Medulla oblongata (tissue), 1 donor: ENCODE results near the gene IL12B.
"Not testable (repeated sequence)": the region's sequence is repeated elsewhere in the genome, so short reads cannot be mapped to it uniquely, and the experiment has no call there.

ENCODE experiments used
- DNase-seq: peaks from one replicate; pipeline ENCODE4 v3.0.0-alpha.2; 2015; ENCODE audit errors: extremely low spot score

IL12B gene

GRCh38 chr5:159332800-159333544 lies 2.7 kb upstream of the IL12B start:
- peak; percentile 60 for DNase-seq

GRCh38 chr5:159331093-159331973 lies 1.0 kb upstream of the IL12B start:
- DNase-seq, result peak; percentile 28

GRCh38 chr5:159324986-159325385 lies 5.3 kb downstream of the IL12B start:
- DNase-seq, result no peak

- DNase-seq, result no peak
These were observed 6.1 kb downstream of the IL12B start for GRCh38 chr5:159324102-159324755.

- no peak for DNase-seq
These were observed 8.1 kb downstream of the IL12B start for GRCh38 chr5:159322180-159322579.

- DNase-seq, result no peak
These were observed 10.5 kb downstream of the IL12B start for GRCh38 chr5:159319832-159320231.

GRCh38 chr5:159319363-159319762 lies 10.9 kb downstream of the IL12B start:
- DNase-seq, result peak; percentile 37

- DNase-seq, result no peak
These were observed 11.8 kb downstream of the IL12B start for GRCh38 chr5:159318448-159318847.

- no peak for DNase-seq
These were observed 12.4 kb downstream of the IL12B start for GRCh38 chr5:159317849-159318248.

- DNase-seq, result peak; percentile 28
These were observed 13.5 kb downstream of the IL12B start for GRCh38 chr5:159316519-159317383.

GRCh38 chr5:159313197-159313596 lies 17.1 kb downstream of the IL12B start:
- no peak for DNase-seq

GRCh38 chr5:159311063-159311462 lies 19.2 kb downstream of the IL12B start:
- DNase-seq, result no peak

GRCh38 chr5:159310511-159310910 lies 19.8 kb downstream of the IL12B start:
- DNase-seq, result peak; percentile 4

GRCh38 chr5:159309689-159310433 lies 20.4 kb downstream of the IL12B start:
- peak; percentile 33 for DNase-seq

GRCh38 chr5:159304961-159305595 lies 25.2 kb downstream of the IL12B start:
- DNase-seq, result no peak

- no peak for DNase-seq
These were observed 27.0 kb downstream of the IL12B start for GRCh38 chr5:159303286-159303685.

GRCh38 chr5:159301929-159302860 lies 28.1 kb downstream of the IL12B start:
- not testable (repeated sequence) for DNase-seq

- no peak for DNase-seq
These were observed 28.8 kb downstream of the IL12B start for GRCh38 chr5:159301466-159301865.

- not testable (repeated sequence) for DNase-seq
These were observed 33.0 kb downstream of the IL12B start for GRCh38 chr5:159297300-159297699.
